Anterior cingulate cortex (tissue), 58 donors: Measurements from ENCODE around the gene PAPOLG.

Experiments used
- DNase-seq, 58 donors: peaks; one replicate each; lab custom pipeline; 2025; lab: John Stamatoyannopoulos, UW

PAPOLG gene

DNA sequence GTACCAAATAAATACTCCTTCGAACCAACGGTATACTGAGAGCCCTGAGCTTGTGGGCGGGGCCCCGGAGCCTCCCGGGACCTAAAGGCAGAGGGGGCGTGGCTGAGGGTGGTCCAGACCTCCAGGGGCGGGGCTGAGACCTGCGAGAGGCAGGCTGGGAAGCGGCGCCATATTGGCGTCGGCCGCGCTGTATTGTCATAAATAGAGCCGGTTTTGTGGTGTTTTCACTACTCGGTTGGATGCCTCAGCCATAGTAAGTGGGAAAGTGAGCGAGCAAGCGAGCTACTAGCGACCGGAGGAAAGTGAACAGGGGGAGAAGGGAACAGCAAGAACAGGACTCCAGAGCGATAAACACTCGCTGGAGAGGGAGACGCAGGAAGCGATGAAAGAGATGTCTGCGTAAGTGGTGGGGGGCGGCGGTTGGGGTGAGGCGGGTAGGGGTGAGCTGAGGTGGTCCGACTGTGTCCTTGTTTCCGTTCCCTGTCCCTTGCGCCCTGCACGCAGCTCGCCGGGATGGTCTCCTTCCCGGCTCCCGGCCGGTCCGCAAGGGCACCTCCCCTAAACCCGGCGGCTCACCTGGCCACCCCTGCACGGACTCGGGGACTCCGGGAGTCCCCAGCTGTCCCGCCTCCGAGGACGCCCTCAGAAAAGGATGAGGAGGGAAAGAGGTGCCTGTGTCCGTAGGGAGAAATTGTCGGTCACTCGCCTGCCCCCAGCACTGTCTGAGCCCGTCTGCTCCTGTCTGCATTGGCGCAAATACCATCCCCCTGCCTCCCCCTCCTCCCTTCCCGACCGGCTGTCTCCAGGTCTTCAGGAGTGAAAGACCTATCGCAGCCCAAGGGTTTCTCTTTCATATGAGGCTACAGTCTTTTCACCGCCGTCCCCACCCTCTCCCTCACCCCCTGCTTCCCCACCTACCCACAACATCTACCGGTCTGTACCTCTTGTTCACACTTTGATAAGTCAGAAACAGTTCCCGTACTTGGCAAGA is at the start of gene PAPOLG:
Gene PAPOLG (plus strand): TSS at position 172 of the 991 bp plus-strand sequence. CDS start 211 bp downstream, at position 383.
- peak; percentile 30 to 94 (median 85) for DNase-seq

DNA sequence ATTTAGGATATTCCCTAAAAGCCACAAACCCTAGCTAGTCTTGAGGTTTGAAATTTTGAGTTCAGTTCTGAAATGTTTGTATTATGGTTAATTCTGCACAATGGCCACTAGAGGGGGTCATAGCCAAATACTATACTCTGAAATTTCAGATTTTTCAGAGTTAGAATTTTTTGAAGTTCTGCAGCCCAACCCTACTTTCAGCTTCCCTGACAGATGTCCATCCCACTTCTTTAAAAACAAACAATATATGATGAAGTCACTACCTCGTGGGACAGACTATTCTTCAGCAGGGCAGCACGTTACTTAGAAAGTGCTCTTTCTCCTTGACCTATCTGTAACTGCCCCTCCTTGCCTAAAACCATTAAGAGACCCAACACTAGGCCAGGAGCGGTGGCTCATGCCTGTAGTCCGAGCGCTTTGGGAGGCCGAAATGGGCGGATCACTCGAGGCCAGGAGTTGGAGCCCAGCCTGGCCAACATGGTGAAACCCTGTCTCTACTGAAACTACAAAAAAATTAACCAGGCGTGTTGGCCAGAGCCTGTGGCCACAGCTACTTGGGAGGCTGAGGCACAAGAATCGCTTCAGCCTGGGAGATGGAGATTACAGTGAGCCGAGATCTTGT is 48.2 kb upstream of the PAPOLG start:
- DNase-seq = peak in 2 of 58 donors; percentile 1 to 9

DNA sequence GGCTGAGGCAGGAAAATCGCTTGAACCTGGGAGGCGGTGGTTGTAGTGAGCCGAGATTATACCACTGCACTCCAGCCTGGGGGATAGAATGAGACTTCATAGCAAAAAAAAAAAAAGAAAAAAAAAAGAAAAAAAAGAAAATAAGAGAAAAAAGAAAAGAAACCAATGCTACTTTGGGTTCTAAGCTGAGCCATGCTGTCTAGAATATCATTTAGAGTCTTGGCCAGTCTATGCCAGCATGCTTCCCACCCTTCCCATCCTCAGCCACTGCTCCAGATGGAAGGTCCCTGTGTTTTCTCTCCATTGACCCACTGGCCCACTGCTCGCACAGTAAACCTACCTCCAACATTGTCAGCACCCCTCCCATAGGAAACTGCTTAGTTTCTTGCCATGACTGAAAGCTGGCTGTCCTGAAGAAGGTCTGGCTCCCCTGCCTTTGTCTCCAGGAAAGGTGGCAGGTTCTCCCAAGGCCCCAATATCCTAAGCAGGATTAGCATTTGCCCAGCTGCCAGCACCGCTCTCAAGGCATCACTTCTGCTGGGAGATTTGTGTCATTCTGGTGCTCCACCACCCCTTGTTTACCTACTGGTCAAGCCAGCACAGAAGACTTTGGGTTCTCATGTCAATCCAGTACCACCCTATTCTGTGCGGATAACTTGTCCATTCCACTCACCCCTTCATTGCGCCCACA is 47.3 kb upstream of the PAPOLG start:
- no peak for DNase-seq

DNA sequence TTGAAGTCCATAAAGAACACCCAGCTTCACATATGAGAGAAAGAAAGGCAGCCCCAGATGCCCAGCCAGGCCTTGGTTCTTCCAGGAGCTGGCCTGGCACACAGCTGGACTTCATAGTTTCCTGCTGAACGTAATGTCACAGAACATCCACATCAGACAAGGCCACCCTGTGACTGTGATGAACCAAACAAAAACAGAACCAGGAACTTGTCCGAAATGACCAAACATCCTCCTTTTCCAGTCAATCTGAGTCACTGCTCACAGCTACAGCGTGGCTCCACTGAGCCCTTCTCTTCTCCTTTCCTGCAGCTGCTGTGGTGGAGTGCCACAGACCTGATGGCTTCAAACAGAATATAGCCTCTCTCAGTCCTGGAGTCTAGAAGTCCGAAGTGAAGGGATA is 45.4 kb upstream of the PAPOLG start:
- peak in 20 of 58 donors; percentile 4 to 61 (median 14) for DNase-seq

DNA sequence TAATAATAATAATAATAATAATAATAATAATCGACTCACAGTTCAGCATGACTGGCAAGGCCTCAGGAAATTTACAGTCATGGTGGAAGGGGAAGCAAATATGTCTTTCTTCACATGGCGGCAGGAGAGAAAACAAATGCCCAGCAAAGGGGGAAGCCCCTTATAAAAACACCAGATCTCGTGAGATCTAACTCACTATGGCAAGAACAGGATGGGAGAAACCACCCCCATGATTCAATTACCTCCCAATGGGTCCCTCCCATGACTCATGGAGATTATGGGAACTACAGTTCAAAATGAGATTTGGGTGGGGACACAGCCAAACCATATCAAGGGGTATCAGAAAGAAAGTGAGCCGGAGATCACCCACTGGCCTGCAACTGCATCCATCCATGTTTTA is 40.5 kb upstream of the PAPOLG start:
- no peak for DNase-seq

DNA sequence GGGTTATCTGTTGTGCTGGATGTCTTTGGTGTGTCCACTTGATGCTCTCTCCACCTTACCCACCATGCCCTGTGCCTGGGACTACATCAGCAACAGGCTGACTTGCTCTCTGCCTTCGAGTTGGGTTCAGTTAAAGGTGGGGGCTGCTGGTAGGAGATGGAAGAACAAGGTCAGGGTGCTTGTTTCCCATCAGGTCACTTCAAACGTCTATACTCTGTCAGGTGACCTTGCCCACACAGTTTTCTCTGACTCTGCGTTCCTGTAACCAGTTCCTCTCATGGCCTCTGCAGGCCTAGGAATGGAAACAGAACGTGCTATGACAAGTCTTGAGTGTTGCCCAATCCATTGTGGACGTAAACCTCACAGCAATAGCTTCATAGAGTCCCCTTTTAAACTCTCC is 38.4 kb upstream of the PAPOLG start:
- DNase-seq = peak in 6 of 58 donors; percentile 4 to 50 (median 19)

DNA sequence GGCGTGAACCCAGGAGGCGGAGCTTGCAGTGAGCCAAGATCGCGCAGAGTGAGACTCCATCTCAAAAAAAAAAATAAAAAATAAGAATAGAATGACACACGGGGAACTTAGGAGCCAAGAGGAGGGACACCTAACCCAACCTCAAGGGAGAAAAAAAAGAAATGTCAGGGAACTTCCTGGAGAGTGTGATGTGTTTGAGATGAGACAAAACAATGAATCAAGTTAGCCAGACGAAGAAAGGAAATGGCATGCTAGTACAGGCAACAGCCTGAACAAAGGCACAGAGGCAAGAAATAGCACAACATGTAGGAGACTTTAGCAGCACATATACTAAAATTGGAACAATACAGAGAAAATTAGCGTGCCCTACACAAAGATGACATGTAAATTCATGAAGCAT is 36.7 kb upstream of the PAPOLG start:
- DNase-seq = no peak

DNA sequence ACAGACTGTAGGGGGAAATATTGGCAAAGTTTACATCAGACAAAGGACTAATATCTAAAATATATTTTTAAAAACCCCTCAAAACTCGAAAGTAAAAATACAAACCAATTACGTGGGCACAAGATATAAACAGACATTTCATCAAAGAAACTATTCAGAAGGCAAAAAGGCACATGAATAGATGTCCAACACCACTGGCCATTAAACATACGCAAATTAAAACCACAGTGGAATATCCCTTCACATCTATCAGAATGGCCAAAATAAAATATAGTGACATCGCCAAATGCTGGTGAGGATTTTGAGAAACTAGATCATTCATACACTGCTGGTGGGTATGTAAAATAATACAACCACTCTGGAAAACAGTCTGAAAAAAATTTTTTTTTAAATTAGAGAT is 30.6 kb upstream of the PAPOLG start:
- DNase-seq = no peak

DNA sequence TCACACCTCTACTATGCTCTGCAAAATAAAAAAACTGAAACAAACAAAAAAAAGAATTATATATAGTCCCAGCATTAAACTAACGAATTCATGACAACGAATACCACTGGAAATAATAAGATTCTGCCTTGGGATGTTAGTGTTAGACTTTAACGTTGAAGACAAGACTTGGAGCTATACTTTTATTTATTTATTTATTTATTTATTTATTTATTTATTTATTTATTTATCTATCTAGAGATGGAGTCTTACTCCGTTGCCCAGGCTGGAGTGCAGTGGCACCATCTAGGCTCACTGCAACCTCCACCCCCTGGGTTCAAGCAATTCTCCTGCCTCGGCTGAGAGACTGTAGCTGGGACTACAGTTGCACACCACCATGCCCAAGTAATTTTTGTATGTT is 27.2 kb upstream of the PAPOLG start:
- no peak for DNase-seq

DNA sequence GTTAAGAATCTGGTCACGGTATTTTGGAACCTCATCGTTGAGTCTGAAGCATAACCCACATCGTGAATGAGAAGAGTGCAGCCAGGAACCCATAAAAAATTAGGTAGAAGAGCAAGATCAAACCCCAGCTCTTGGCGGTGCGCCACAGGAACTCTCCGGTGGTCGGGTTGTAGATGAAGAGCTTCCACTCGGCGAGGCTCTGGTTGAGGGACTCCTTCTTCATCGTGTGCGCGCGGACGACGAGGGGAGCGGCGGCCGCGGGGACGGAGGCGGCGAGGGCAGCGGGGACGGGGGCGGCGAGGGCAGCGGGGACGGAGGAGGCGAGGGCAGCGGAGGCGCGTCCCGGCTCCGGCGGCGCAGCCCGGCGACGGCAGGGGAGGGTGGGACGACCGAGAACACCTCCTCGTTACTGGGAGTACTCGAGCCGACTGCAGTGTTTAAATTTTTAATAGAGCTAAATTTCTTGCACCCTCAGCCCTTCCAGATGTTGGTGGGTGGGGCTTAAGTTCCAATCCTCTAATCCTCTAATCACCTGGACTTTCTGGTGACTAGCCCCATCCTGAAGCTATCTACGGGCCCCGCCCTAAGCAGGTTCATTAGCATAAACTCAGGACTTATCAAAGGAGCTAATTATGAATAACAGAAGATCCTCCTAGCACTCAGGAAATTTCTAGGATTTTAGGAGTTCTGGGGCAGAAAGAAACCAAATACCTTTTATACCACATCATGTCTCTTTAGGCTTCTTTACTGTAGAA is 20.4 kb upstream of the PAPOLG start:
- no peak for DNase-seq

DNA sequence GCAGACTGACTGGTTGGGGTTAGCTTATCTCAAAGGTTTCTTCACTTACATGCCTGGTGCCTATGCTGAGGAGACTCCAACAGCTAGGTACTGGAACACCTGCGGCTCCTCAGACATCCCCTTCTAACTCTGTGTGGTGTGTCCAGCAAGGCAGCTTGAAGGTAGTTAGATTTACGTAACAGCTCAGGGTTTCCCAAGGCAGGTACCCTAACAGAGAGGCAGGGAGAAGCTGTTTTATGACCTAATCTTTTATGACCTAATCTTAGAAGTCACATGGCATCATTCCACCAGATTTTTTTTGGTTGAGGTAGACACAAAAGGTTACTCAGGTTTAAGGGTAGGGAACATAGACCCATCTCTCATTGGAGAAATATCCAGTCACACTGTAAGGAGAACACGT is 17.4 kb upstream of the PAPOLG start:
- no peak for DNase-seq

DNA sequence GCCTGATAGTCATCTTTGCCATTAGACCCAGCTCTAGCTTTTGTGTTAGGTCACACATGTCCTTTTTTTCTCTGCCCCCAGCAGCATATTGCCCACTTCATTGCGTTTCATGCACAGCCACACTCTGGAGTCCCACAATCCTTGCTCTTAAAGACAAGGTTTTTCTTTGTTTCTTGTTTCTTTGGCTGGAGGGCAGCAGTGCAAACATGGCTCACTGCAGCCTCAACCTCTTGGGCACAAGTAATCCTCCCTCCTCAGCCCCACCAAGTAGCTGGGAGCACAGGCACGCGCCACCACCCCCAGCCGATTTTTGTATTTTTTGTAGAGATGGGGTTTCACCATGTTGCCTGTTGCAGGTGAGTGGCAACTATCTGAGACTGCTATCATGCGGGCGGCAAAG is 16.9 kb upstream of the PAPOLG start:
- no peak for DNase-seq

DNA sequence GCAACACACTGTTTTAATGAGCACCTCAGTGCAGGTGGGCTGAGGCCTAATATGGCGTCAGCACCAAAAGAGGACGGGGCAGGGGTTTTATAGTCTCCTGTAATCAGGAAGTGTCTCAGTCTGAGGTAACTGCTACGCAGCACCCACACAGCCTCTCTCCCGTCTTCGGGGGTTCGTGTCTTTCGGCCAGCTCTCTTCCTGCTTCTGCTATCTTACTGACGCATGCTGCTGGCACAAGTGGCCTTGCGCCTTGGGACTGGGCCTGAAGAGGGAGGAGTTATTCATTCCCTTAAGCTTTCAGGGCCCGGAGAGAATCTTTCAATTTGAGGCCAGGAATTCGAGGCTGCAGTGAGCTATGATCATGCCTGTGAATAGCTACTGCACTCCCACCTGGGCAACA is 14.5 kb upstream of the PAPOLG start:
- DNase-seq = peak in 1 of 58 donors; percentile 3

DNA sequence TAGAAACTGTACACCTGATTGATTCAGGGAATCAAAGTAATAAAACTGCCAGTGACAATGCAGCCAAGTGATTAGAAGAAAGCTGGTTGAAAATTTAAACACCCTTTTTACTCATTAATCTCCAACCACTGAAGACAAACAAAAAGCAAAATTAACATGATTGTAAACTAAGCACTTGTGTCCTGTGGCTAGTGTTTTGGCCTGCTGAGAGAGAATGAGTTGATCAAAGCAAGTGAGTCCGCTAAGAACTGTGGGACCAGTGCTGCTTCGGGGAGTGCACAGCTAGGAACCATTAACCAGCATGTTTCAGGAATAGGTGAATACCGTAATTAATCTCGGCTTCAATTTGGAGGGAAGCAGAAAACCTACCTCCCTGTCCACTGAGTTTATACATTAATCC is 13.6 kb upstream of the PAPOLG start:
- DNase-seq = no peak

DNA sequence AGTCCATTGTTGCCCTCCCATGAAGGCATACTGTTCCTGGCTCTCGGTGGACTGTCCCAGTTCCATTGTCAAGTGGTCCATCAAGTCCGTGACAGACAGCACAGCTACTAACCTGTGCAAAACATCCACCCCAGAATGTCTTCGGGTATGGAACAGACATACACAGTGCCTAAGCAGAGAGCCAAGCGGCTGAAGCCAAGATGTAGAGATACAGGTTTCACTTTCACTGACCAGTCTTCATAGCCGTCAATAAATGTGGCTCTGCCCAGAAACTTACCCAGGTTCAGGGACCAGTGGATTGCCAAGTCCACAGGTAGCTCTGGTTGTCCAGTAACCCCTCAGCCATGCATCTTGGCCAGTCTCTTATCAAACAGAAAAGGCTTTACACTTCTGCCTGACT is 10.7 kb upstream of the PAPOLG start:
- no peak for DNase-seq

DNA sequence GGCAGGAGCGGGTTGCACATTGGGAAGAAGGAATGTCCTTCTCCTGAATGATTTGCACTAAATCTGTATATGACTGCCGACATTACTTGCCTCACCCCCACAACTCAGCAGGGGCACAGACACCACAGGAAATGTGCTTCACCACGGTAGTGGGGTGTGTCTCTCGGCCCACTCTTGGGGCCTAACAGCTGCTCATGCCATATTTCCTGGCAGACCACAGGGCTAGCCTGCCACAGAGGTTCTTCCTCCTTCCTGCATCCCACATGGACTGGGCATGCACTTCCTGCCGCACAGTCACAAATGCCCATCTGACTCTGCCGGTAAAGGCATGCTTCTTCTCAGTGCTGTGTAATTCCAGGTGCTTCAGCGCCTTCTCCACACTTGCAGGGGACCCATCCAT is 10.3 kb upstream of the PAPOLG start:
- DNase-seq = peak in 5 of 58 donors; percentile 2 to 45 (median 7)

DNA sequence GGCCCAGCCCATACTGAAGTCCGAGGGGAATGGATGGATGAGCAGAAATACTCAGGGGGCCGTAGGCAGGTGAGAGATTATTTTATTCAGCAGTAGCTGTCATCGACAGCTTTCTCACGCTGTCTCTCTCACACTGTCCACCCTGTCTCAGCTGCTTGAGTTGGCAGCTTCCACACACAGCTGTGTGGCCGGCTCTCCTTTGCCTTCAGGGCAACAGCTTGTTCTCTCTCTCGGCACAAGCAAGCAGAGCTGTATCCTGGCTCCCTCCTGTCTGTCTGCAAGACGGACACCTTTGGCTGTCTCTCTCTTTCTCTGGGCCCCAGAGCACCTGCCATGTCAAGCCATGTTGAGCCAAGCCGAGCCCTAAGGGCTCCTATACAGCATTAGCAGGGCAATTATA is 9.8 kb upstream of the PAPOLG start:
- no peak for DNase-seq

DNA sequence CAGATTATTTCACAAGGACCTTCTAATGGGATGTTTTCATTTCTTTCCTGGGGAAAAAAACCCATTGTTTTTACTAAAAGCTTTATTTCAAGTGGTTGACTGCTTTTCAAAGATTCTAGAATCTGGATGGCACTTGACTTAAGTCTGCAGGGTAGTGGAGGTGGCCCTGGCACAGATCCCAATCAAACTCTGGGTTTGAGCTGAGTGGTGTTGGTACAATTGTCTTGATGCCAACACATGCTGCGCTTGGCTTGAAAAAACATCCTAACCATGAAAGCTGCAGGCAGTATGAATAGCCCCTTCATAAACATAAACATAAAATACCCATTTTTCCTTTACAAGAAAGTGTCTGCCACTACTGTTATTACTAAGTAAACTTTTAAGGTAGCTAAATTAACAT is 3.6 kb downstream of the PAPOLG start:
- peak in 8 of 58 donors; percentile 1 to 72 (median 4) for DNase-seq

DNA sequence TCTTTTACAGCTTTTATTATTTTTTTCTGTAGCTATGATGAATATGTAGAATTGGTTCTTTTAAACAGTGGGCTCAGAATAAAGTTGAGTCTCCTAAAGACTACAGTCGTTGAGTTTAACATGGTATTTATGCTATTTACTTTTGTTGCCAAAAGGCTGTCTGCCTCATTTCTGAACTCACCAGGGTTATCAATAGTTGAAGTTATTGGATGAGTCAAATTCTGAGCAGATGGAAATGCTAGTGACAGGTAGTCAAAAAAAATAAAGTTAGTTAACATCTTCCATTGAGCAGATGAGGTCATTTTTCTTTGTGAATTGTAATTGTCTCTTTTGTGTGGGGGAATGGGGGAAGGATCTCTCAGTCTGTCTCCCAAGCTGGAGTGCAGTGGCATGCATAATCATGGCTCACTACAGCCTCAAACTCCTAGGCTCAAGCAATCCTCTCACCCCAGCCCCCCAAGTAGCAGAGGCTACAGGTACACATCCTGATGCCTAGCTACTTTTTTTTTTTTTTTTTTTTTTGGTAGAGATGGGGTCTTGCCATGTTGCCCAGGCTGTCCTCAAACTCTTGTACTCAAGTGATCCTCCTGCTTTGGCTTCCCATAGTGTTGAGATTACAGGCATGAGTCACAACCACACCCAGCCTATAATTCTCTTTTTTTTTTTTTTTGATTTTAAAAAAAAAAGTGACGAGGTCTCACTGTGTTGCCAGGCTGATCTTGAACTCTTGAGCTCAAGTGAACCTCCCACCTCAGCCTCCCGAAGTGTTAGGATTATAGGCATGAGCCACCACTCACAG is 8.9 kb downstream of the PAPOLG start:
- no peak for DNase-seq

DNA sequence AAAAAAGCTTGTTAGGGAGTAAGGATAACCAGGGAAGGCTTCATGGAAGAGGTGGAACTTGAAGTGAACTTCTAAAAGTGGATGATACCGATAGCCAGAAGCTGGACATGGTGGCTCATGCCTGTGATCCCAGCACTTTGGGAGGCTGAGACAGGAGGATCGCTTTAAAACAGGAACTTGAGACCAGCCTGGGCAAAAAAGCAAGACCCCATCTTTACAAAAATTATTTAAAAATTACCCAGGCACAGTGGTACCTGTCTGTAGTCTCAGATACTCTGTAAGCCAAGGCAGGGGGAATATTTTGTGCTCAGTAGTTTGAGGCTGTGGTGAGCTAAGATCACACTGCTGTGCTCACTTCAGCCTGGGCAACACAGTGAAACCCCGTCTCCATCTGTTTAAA is 10.2 kb downstream of the PAPOLG start:
- DNase-seq = no peak
